ENCODE measurements around the gene PCSK9.
A peak's percentile ranks its signal among the peaks of the same experiment; 100 is the strongest.
"Not testable (repeated sequence)": the region's sequence is repeated elsewhere in the genome, so short reads cannot be mapped to it uniquely, and the experiment has no call there.

PCSK9 gene

DNA sequence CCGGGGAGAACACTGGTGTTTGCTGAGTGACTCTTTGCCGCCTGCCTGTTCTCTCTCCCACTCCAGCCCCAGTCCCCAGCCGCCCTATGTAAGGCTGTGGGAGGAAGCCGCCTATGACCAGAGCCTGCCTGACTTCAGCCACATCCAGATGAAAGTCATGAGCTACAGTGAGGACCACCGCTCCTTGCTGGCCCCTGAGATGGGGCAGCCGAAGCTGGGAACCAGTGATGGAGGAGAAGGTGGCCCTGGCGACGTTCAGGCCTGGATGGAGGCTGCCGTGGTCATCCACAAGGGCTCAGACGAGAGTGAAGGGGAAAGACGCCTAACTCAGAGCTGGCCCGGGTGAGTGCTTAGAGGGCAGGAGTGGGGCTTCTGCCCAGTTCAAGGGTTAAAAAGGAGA is 32.4 kb upstream of the PCSK9 start:
- in situ Hi-C loops (cut with MboI; ENCODE audit: low pct_unique_long_range_greater_than_20kb, low sequenced_read_pairs): no loop called here
- no peak for DNase-seq

DNA sequence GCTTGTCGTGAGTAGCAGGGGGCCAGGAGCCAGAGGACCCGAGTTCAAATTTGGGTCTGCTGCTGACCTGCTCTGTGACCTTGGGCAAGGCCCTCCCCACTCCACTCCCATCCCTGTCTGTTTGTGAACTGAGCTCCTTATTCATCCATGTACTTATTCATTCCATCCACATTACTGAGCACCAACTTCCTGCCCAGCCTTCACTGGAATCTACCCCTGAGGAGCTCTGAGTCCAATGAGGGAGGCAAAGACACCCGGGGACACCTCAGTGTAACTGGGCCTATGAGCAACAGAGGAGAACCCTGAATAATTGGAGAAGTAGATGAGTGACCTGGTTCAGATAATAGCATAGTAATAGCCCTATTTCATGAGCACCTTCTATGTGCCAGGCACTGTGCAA is 31.7 kb upstream of the PCSK9 start:
- DNase-seq: no peak
- in situ Hi-C loops (cut with MboI; ENCODE audit: low pct_unique_long_range_greater_than_20kb, low sequenced_read_pairs): no loop called here

DNA sequence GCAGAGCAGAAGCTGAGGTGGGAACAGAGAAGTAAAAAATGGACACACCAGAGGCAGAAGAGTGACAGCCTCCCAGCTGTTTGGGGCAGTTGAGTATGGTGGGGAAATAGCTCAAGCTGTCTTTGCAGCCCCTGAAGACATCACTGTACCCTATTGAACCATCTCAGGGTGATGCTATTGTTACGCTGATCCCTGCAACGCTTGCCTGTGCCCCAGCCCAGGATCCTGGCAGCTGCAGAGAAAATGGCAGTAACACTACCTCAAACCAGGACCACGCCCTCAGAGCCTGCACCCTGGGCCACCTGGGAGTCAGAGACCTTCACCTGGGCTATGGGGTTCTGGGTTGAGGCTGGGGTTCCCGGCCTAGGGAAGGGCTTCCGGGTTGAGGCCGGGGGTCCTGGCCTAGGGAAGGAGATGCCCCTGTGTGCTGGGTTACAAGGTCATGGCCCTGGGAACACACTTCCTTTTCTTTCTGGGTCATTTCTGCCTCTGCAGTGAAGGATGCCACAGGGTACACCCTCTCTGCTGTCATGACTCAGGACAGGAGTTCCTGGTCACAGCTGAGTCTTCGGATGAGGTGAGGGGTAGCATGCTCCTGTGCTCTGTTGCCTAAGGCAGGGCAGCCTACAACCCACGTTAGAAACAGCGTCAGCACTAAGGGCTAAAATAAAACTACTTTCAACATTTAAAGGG is 29.0 kb upstream of the PCSK9 start:
- in situ Hi-C loops (cut with MboI; ENCODE audit: low pct_unique_long_range_greater_than_20kb, low sequenced_read_pairs): no loop called here
- DNase-seq: no peak

DNA sequence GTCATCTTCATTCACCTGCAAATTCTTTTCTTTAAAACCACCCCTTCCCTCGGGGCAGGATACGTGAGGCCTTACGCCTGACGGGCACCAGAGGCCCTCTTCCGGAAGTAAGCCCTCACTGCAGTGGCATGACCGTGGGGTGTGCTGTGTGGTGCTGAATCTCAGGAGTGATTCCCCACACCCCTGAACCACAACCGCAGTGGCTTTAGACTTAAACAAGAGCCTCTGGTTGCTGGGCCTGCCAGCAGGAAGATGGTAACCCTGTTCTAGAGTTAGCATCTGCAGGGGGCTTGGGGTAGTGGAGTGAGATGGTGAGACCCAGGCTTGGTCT is 28.5 kb upstream of the PCSK9 start:
- in situ Hi-C loops (cut with MboI; ENCODE audit: low pct_unique_long_range_greater_than_20kb, low sequenced_read_pairs): no loop called here
- DNase-seq: no peak

DNA sequence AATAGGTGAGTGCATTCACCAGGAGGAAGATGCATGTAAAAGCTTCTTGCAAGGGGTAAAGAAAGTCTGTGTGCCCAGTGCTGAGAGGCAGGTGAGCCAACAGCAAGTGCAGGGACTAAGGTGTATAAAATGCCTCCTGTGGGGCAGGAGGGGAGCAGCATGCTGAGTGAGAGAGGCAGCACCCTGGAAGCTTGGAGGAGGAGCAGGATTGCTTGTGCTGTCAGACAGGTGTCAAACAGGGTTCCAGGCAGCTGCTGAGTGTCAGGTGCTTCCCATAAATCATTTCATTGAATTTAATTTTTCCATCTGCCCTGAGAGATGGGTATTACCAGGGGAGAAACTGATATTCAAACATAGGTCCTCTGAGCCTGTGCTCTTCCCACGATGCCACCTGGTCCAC is 26.7 kb upstream of the PCSK9 start:
- no peak for DNase-seq
- in situ Hi-C loops (cut with MboI; ENCODE audit: low pct_unique_long_range_greater_than_20kb, low sequenced_read_pairs): no loop called here

DNA sequence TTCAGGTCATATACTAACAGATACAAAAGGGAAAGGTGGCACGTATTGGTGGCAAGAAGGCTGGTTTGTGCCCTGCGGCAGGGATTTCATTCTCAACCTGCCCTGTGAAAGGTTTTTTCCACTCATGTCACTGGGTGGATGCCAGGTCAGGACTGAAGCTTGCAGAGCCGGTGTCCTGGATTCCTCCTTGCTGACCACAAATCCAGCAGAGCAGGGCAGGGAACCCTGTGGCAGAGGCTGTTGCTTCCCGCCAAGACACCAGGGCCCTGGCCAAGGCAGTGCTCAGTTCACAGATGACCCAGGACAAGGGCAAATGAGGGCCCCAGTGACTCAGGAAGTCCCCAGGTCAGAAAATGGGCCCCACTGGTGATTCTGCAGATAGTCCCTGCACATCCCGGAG is 24.2 kb upstream of the PCSK9 start:
- DNase-seq: no peak
- in situ Hi-C loops (cut with MboI; ENCODE audit: low pct_unique_long_range_greater_than_20kb, low sequenced_read_pairs): no loop called here

DNA sequence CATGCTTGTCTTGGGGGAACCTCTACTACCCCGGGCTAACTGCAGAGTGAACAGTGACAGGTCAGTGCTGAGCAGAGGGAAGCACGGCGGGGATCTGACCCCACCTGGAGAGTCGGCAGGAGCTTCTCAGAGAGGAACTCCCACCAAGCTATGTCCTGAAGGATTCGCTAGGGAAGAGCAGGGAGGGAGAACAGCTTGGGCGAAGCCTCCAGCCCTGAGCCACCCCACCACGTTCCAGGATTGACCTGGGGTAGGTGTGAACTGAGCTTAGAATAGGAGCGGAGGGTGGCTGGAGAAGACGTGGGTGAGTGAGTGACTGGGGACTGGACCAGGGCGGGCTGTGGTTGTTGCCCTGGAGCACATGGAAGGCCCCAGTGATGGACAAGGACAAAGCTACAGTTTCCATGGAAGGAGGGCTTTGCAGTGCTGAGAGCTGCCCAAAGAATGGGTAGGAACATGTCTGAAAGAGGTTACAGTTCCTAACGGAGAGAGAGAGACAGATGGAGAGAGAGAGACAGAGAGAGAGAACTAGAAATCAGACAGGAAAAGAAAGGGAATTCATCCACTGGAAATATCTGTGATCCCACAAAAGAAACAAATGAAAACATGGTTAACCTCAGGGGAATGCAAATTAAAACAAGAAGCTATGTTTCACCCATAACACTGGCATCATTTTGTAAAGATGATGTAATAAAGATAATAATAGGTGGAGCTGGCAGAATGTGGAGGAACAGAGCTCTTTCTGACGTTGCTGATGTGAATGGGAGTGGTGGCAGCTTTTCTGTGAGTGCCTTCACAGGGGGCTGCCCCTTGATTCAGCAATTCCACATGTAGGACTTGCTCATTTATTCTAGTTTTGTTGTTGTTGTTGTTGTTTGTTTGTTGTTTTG is 23.4 kb upstream of the PCSK9 start:
- in situ Hi-C loops (cut with MboI; ENCODE audit: low pct_unique_long_range_greater_than_20kb, low sequenced_read_pairs): no loop called here
- DNase-seq: no peak

DNA sequence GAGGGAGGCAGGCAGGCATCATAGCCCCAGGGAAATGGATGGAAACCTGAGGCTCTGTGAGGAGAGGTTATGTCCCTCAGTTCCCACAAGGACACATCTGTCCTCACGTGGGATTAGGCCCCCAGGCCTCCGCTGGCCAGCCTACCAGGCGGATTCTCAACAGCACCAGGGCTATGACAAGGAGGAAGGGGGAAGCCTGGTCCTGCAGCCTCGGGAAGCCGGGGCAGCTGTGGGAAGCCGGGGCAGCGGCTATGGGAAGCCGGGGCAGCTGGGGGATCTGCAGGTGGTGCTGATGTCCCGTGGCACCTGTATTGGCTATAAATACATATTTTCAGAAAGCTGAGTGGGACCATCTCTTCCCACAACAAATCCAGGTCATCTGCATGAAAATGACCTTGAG is 21.0 kb upstream of the PCSK9 start:
- in situ Hi-C loops (cut with MboI; ENCODE audit: low pct_unique_long_range_greater_than_20kb, low sequenced_read_pairs): no loop called here
- DNase-seq: no peak

DNA sequence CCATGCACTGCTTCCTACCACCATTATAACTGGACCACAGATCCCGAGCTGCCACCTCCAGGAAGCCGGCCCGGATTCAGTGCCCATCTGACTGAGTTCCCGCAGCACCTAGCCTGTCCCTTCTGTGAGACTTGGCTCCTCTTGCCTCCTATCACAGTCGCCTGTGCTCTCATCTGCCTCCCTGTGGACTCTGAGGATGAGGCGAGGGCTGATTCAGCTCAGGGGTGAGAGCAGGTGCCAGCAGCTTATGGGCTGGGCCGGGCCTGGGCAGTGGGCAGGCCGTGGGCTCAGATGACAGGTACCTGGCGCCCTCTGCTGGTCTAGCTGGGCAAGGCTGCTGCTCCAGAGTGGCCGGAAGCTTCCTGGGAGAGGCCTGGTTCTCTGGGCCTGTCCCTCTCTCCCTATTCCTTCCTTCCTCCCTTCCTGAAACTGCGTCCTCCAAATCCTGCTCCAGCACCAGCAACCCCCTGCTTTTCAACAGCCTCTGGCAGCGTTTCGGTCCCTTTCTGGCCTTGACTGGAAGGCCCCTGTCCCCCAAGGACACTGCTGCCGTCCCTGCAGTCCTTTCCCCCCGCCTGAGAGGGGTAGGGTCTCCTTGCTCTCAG is 17.3 kb upstream of the PCSK9 start:
- peak; percentile 75 for DNase-seq
- in situ Hi-C loops (cut with MboI; ENCODE audit: low pct_unique_long_range_greater_than_20kb, low sequenced_read_pairs): no loop called here

DNA sequence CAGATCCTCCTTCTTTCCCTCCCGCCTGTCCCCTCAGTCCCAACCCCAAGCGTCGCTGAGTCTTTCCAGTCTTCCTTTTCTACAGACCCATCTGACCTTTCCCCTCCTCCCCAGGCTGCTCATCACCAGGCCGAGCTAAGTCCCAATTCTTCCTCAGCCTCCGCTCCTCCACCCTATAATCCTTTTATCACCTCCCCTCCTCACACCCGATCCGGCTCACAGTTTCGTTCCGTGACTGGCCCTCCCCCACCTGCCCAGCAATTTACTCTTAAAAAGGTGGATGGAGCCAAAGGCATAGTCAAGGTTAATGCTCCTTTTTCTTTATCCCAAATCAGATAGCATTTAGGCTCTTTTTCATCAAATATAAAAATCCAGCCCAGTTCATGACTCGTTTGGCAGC is 15.2 kb upstream of the PCSK9 start:
- DNase-seq; in situ Hi-C loops (cut with MboI; ENCODE audit: low pct_unique_long_range_greater_than_20kb, low sequenced_read_pairs): not testable (repeated sequence)

DNA sequence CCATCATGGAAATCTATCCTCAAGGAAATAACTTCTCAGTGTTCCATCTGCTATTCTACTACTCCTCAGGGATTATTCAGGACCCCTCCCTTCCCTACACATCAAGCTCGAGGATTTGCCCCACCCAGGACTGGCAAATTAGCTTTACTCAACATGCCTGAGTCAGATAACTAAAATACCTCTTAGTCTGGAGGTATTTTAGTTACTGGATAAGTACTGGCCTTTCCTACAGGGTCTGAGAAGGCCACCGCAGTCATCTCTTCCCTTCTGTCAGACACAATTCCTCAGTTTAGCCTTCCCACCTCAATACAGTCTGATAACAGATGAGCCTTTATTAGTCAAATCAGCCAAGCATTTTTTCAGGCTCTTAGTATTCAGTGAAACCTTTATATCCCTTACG is 12.7 kb upstream of the PCSK9 start:
- in situ Hi-C loops (cut with MboI; ENCODE audit: low pct_unique_long_range_greater_than_20kb, low sequenced_read_pairs); DNase-seq: not testable (repeated sequence)

DNA sequence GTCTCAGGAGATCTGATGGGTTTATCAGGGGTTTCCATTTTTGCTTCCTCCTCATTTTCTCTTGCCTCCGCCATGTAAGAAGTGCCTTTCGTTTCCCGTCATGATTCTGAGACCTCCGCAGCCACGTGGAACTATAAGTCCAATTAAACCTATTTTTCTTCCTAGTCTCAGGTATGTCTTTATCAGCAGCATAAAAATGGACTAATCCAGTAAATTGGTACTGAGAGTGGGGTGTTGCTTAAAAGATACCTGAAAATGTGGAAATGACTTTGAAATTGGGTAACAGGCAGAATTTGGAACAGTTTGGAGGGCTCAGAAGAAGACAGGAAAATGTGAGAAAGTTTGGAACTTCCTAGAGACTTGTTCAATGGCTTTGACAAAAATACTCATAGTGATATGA is 8.2 kb upstream of the PCSK9 start:
- DNase-seq; in situ Hi-C loops (cut with MboI; ENCODE audit: low pct_unique_long_range_greater_than_20kb, low sequenced_read_pairs): not testable (repeated sequence)

DNA sequence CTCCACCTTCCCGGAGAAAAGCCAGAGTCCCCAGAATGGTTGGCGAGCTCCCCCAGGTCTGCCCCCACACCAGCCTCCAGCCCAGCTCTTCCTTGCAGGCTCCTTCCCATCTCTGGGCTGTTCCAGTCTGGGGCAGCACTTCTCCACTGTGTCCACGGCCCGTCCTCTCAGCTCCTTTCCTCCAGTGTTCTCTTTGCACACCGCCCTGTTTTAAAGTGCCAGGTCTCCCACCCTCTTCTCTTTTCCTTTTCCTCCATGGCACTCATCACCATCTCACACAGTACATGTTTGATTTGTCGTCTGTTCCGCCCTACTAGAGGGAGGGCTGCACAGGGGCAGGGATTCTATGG is 6.1 kb upstream of the PCSK9 start:
- in situ Hi-C loops (cut with MboI; ENCODE audit: low pct_unique_long_range_greater_than_20kb, low sequenced_read_pairs): no loop called here
- DNase-seq: no peak

DNA sequence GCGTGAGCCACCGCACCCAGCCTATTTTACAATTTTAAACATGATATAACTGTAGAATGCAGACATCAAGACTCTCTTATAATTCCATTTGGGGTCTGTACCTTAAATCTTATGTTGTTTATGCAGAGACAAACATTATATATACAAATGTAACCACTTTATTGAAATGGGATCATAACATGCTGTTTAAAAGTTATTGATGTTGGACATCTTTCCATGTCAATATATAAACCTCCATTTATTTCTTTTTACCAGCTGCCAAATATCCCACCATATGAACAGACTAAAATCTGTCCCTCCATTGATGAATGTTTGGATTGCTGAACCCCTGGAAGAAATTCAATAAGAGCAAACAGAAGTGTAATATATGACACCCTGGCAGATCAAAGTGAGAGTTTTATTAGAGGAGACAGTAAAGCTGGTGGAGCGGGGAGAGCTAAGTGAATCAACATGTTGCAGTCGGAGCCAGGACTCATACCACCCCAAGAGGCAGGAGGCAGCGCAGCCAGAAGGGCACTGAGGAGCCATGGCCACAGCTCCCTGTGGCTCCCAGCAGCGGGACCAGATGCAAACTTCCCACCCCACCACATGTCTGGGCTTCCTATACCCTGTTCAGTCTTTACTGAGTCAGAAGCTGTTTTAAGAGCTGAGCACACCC is 4.7 kb upstream of the PCSK9 start:
- DNase-seq: no peak
- in situ Hi-C loops (cut with MboI; ENCODE audit: low pct_unique_long_range_greater_than_20kb, low sequenced_read_pairs): no loop called here

DNA sequence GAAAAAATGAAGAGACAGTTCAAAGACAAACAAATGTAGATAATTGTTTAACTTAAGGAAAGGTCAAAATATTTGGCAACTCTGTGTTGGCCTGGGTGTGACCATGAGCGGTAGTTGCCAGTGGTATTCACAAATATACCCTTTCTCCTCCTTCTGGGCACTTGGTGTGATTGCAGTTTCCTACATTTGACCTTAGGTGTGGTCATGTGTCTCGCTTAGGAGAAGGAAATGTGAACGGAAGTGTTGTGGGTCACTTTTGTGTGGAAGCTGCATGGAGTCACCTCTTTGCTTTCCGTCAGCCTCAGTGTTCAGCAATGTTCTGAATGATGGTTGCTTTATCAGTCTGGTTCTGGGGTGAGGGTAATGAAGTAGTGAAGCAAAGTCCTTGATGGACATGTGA is 3.4 kb upstream of the PCSK9 start:
- peak; percentile 9 for DNase-seq
- in situ Hi-C loops (cut with MboI; ENCODE audit: low pct_unique_long_range_greater_than_20kb, low sequenced_read_pairs): no loop called here

DNA sequence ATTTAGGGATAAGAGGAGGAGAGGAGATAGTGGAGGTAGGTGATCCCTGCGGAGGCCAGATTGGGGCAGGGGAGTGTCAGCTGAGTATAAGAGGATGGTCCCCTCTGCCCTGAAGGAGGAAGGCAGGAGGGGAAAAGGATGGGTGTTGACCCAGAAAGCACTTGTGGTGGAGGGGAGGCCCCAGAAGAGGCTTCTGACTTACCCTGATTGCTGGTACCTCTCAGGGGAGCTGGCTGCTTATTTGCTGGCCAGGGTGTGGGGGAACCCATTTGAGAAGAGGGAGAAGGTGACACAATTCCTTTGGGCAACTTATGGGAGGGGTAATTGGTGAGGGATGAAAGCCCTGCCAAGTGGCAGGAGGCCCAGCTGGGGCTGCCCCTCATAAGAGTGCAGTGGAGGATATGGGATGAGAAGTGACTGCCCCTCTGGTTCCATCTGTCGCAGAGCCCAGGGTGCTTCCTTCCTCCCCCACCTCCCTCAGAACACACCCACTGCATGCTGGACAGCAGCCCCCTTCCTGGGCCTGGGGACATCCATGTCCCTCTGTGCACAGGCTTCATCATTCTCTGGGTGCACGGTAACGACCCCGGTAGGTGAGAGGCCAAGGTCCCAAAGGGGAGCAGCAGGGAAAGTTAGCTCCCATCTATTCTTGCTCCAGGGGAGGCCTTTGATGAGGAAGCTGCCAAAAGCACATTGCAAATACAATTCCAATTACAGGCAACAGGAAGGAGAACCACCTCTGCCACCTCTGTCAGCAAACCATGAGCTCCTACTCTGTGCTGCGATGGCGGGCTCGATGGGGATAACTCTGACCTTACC is 1.4 kb upstream of the PCSK9 start:
- in situ Hi-C loops (cut with MboI; ENCODE audit: low pct_unique_long_range_greater_than_20kb, low sequenced_read_pairs): no loop called here
- no peak for DNase-seq

DNA sequence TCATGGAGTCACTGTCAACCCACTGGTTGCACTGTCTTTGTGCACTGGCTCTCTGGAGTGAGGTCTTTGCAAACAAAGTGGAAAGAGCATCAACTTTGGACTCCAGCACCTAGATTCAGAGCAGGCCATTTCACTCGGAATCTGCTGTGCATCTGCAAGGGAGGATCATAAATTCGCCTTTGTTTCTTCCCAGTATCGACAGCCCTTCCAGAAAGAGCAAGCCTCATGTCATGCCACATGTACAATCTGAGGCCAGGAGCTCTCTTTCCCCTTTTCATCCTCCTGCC is 853 bp upstream of the PCSK9 start:
- in situ Hi-C loops (cut with MboI; ENCODE audit: low pct_unique_long_range_greater_than_20kb, low sequenced_read_pairs): no loop called here
- no peak for DNase-seq

DNA sequence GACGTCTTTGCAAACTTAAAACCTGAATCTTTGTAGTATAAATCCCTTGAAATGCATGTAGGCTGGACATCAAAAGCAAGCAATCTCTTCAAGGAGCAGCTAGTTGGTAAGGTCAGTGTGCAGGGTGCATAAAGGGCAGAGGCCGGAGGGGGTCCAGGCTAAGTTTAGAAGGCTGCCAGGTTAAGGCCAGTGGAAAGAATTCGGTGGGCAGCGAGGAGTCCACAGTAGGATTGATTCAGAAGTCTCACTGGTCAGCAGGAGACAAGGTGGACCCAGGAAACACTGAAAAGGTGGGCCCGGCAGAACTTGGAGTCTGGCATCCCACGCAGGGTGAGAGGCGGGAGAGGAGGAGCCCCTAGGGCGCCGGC is 390 bp upstream of the PCSK9 start:
- in situ Hi-C loops (cut with MboI; ENCODE audit: low pct_unique_long_range_greater_than_20kb, low sequenced_read_pairs): no loop called here
- no peak for DNase-seq

DNA sequence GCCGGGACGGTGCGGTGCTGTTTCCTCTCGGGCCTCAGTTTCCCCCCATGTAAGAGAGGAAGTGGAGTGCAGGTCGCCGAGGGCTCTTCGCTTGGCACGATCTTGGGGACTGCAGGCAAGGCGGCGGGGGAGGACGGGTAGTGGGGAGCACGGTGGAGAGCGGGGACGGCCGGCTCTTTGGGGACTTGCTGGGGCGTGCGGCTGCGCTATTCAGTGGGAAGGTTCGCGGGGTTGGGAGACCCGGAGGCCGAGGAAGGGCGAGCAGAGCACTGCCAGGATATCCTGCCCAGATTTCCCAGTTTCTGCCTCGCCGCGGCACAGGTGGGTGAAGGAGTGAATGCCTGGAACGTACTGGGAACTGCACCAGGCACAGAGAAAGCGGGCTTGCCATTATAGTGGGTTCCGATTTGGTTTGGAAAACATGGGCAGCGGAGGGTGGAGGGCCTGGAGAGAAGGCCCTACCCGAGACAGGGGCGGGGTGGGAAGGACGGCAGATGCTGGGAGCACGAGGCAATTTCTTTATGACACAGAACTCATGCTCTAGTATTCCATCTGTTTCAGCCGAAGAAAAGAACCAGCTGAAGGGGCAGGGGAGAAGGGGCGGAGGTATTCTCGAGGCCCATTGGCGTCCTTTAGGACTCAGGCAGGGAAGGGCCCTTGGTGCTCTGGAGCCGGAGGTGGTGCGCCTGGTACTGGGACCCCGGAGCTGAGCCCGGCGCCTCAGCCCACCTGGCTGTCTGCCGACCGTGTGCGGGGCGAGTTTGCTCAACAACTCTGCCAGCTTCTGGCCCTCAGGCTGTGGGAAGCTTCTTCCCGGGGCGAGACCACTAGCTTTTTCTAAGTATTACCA is 960 bp downstream of the PCSK9 start:
- in situ Hi-C loops (cut with MboI; ENCODE audit: low pct_unique_long_range_greater_than_20kb, low sequenced_read_pairs): no loop called here
- DNase-seq: no peak

All from KBM-7 (cell line).